NCI-H748 (cell line): ENCODE results near the gene FTHL17.

Source experiments
- DNase-seq: peaks from one replicate; lab custom pipeline; 2025; ENCODE audit not compliant: unreplicated experiment; lab: John Stamatoyannopoulos, UW

Gene FTHL17

DNA sequence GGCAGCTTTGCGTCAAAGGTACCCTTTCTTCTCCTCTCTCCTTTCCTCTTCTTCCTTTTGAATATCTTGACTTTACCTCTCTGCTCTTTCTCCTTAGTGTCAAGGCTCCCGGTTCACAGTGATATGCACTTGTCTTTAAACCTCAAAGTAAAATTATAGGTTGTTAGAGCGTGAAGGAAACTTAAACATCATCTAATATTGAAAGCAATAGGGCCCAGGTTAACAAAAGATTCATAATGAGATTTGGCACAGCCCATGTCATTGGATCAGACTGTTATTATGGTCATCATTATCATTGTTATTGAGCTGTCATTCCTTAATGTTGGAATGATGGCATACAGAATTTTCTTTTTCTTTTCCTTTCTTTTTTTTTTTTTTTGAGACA is 32.5 kb downstream of the FTHL17 start:
- no peak for DNase-seq

DNA sequence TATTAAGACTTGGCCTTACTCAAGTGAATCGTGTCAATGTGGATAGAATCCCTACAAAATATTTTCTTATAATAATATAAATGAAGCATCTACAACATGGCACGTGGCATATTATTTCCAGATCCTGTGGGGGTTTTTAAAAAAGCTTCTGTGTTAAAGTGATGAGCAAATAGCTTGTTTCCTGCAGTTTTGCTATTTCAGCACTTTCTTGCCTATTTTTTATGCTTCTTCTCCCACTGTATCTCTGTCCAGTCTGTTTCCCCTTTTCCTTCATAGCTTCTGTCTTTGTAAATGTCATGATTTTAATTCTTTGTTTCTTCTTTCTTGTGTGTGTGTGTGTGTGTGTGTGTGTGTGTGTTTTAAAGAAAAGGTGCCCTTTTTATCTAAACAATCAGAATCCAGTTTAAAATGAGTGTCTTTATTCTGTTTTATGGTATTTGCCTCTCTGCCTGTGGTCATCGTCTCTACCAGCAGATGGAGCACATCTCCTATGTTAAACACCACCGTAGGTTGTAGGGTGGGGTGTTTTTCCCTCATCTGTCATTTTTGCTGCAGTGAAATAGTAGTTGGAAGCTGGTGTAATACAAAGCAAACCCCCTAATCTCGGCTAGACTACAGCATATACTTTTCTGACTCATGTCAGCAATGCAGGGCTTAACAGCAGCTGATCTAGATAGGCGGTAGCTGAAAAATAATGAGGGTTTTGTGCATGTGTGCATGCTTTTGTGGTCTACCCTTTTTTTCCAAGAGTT is 33.1 kb downstream of the FTHL17 start:
- DNase-seq, result peak; percentile 61

- peak; percentile 54 for DNase-seq
These were observed 34.9 kb downstream of the FTHL17 start for GRCh38 chrX:31036895-31037294.

GRCh38 chrX:31027351-31027750 is 44.5 kb downstream of the FTHL17 start:
- DNase-seq, result no peak

DNA sequence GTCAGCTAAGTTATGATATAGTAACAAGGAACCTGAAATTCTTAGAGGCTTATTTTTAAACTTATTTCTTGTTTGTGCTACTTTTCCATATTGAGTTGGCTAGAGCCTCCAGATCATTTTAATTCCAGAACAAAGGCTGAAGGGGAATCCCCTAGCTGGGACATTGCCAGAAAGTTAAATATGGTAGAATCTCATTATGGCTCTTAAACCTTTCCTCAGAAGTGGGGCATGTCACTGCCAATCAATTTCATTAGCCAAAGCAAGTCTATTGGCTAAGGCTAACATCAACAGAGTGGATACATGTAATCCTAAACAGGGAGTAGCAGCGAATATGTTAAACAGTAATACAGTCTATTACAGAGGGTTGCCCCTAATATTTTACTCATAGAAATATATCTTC is 47.0 kb downstream of the FTHL17 start:
- no peak for DNase-seq

DNA sequence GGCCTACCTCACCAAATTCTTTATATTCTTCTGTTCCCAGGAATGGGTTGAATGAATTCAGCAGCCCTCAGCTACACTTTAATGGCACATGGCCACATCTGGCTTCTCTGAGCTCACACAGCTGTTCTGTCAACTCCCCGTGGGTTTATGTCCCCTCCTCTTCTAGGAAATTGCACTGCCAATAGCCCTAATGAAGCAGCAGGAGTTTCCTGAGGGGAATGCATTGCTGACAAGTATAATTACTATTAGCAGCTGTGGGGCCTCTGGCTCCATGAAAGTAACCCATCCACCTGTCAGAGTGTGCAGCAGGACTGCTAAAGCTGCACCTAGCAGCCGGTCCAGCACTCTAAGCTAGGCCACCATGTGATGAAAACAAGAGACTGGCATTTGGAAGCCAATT is 50.3 kb downstream of the FTHL17 start:
- peak; percentile 44 for DNase-seq
